H4 (cell line): Measurements from ENCODE around the gene RBM42. TPM values are rescaled to one million over a fixed set of nuclear protein-coding genes. Genes with fewer than 3 reads are reported as not detected.

ENCODE experiments used
- DNase-seq: peaks from one replicate; pipeline ENCODE4 v3.0.0-alpha.2; 2015; ENCODE audit warnings: low spot score
- total RNA-seq: library from RNA; depleted of rRNA; stranded (reverse); fragments of >200 nt; shearing (Covaris generic); gene quantifications from 2 replicates; pipeline ENCODE4 v1.2.3, GENCODE V29; 2014

Gene RBM42
- total RNA-seq, 1 experiment from 2014 or later, result 135 TPM

DNA sequence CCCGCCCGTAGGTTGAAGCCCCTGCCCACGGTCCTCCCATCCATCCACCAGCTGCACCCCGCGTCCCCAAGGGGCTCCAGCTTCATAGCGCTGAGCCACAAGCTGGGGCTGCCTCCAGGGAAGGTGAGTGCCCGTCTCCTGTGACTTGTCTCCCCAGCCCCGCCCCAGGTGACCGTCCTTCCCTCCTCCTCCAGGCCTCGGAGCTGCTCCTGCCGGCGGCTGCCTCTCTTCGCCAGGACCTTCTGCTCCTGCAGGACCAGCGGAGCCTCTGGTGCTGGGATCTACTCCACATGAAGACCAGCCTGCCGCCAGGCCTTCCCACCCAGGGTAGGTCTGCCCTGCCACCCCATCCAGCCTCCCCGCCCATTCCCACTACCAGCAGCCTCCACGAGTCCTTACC, 8.8 kb upstream of the RBM42 start:
- no peak for DNase-seq

GRCh38 chr19:35621708-35622107, 7.1 kb upstream of the RBM42 start:
- DNase-seq, result no peak

GRCh38 chr19:35622750-35623149, 6.1 kb upstream of the RBM42 start:
- no peak for DNase-seq

GRCh38 chr19:35623327-35624010, 5.4 kb upstream of the RBM42 start:
- no peak for DNase-seq

DNA sequence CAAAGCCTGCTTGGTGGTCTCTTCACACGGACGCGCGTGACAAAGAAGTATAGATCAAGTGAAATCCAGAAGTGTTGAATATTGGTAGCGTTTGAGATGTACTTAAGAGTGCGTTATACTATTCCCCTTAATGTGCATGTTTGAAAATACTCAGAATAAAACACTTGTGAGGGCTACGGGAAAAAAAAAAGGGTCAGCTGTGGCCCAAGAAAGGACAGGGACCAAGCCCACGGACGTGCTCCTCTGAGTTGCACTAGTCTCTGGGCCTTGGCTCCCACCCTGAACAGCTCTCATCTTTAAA, 622 bp upstream of the RBM42 start:
- DNase-seq, result no peak

GRCh38 chr19:35629332-35629633, 447 bp downstream of the RBM42 start:
- DNase-seq, result no peak

GRCh38 chr19:35633727-35634440, 5.0 kb downstream of the RBM42 start:
- DNase-seq, result no peak

DNA sequence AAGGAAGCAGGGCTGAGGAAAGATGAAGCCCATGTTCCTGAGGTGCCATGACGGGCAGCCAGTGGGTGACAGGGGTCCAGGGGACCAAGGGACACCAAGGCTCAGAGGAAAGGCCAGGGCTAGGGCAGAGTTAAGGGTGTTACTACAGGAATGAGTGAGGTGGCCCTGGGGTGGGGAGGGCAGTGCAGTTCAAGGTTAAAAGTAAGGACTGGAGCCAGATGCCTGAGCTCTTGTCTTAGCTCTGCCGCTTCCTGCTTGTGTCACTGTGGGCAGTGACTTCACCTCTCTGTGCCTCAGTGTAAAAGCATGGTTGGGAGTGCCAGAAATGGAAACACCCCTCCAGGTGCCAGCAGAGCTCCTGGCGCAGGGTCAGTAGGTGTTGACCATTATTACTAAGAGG, 7.8 kb downstream of the RBM42 start:
- no peak for DNase-seq

DNA sequence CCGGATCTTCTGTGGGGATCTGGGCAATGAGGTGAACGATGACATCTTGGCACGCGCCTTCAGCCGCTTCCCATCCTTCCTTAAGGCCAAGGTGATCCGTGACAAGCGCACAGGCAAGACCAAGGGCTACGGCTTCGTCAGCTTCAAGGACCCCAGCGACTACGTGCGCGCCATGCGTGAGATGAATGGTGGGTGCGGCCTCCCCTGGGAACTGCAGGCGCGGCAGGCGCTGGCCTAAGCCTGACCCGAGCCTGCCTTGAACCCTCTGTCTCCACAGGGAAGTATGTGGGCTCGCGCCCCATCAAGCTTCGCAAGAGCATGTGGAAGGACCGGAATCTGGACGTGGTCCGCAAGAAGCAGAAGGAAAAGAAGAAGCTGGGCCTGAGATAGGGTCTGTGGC, 8.3 kb downstream of the RBM42 start:
- DNase-seq, result no peak

DNA sequence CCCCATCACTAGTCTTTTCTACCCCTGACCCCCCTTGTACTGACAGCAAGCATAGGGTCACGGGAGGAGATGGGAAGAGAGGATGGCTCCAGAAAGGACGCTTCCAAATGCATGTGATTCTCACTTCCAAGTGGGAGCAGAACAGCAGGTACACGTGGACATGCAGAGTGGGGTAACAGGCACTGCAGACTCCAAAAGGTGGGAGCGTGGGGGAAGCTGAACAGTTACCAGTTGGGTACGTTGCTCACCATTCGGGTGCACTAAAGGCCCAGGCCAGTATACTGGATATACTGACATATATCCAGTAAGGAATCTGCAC, 10.4 kb downstream of the RBM42 start:
- DNase-seq, result no peak

DNA sequence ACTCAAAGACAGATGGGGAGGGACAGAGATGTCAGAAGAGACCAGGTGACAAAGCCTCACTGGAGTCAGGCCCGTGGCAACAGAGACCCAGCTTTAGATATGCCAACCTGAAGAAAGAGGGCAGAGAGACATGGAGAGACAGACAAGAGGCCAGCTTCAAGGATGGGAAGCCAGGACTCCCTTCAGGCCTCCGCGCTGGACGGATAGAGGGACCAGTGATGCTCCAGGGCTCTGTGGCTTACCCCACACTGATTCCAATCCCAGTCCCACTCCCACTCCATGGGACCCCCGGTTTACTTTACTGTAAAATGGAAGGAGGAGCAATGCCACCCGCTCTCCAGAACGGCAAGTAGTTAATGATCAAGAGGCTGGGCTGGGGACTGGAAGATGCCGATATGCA, 11.0 kb downstream of the RBM42 start:
- no peak for DNase-seq

DNA sequence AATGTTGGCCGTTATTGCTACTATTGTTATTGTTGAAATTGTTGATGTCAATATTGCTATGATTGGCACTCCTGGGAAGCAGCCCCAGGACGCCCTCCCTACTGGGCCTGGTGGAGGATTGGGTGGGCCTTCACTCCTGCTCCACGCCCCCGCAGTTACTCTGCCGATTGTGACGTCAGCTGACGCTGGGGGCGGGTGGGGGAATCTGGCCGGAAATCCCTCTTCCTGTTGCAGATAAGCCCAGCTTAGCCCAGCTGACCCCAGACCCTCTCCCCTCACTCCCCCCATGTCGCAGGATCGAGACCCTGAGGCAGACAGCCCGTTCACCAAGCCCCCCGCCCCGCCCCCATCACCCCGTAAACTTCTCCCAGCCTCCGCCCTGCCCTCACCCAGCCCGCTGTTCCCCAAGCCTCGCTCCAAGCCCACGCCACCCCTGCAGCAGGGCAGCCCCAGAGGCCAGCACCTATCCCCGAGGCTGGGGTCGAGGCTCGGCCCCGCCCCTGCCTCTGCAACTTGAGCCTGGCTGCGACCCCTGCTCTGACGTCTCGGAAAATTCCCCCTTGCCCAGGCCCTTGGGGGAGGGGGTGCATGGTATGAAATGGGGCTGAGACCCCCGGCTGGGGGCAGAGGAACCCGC, 12.8 kb downstream of the RBM42 start, which contains the start of gene ETV2:
Gene ETV2 (plus strand): TSS at position 231 of the 637 bp plus-strand sequence. CDS start 716 bp downstream, outside the sequence.
- no peak for DNase-seq

GRCh38 chr19:35642312-35642711, 13.5 kb downstream of the RBM42 start:
- no peak for DNase-seq

- no peak for DNase-seq
Measured at GRCh38 chr19:35642798-35643254, 14.0 kb downstream of the RBM42 start.

DNA sequence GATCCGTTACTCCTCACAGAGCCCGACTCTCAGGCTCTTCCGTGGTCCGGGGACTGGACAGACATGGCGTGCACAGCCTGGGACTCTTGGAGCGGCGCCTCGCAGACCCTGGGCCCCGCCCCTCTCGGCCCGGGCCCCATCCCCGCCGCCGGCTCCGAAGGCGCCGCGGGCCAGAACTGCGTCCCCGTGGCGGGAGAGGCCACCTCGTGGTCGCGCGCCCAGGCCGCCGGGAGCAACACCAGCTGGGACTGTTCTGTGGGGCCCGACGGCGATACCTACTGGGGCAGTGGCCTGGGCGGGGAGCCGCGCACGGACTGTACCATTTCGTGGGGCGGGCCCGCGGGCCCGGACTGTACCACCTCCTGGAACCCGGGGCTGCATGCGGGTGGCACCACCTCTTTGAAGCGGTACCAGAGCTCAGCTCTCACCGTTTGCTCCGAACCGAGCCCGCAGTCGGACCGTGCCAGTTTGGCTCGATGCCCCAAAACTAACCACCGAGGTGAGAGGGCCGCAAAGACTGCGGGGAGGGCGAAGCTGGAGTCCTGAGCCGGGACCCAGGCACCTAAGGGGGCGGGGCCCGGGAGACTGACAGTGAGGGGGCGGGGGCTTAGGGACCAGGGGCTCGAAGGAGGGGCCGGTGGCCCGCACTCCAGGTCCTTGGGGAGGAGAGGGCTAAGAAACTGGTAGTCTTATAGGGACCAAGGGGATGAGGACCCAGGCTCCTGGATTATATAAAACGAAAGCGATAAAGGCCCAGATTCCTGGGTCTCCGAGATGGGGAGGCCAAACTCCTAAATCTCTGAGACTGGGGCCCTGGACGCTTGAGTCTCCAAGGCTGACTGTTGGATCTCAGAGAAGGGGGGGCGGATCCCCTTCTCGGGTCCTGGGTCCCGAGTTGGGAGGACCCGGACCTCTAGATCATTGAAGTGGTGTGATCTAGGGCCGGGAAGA, 14.7 kb downstream of the RBM42 start:
- DNase-seq, result peak; percentile 88

DNA sequence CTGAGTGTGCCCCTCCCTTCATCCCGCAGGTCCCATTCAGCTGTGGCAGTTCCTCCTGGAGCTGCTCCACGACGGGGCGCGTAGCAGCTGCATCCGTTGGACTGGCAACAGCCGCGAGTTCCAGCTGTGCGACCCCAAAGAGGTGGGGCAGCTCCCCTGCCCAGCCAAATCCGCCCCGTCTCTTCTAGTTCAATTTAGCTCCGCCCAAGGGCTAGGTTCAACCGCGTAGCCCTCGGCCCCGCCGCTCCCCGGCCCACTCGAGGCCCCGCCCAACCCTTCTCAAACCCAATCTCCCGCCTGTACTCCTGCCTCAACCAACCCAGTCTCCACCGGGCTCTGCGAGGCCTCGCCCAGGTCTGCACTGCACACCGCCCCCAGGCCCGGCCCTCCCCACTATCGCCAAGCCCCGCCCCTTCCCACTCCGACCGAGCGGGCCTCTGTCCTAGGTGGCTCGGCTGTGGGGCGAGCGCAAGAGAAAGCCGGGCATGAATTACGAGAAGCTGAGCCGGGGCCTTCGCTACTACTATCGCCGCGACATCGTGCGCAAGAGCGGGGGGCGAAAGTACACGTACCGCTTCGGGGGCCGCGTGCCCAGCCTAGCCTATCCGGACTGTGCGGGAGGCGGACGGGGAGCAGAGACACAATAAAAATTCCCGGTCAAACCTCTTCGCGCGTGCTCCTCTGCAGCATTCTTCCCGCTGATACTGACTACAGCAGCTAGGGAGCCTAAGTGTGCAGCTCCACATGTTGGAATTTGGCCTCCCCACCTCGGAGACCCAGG, 15.6 kb downstream of the RBM42 start:
- peak; percentile 37 for DNase-seq

DNA sequence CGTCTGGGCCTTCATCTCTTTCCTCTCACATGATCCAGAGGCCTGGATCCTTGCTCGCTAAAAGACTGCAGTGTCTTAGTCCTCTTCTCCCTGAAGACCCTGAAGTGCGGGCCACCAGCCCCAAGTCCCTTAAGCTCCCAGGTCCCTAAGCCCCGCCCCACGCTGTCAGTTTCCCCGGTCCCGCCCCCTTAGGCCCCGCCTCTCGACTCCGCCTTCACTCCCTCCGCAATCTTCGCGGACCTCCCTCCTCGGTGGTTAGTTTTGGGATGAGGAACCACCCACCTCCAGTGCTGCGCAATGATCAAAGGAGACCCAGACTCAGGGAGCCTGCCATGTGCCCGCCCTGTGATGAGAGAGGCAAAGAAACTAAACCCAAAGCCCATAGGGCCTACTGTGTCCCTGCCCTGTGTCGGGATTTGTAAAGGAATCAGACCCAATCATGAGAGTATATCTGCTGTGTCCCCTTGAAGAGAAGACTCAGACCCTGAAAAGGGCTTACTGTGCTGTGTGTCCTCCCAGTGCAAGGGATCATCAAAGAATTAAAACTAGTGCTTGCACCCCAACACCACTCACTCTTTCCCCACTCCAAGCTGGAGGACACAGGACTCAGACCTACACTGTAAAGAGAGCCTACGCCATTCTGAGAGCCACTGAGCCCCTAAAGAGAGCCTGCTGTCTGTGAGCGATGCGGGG, 16.3 kb downstream of the RBM42 start:
- no peak for DNase-seq

- DNase-seq, result no peak
Measured at GRCh38 chr19:35645680-35646511, 17.1 kb downstream of the RBM42 start.

DNA sequence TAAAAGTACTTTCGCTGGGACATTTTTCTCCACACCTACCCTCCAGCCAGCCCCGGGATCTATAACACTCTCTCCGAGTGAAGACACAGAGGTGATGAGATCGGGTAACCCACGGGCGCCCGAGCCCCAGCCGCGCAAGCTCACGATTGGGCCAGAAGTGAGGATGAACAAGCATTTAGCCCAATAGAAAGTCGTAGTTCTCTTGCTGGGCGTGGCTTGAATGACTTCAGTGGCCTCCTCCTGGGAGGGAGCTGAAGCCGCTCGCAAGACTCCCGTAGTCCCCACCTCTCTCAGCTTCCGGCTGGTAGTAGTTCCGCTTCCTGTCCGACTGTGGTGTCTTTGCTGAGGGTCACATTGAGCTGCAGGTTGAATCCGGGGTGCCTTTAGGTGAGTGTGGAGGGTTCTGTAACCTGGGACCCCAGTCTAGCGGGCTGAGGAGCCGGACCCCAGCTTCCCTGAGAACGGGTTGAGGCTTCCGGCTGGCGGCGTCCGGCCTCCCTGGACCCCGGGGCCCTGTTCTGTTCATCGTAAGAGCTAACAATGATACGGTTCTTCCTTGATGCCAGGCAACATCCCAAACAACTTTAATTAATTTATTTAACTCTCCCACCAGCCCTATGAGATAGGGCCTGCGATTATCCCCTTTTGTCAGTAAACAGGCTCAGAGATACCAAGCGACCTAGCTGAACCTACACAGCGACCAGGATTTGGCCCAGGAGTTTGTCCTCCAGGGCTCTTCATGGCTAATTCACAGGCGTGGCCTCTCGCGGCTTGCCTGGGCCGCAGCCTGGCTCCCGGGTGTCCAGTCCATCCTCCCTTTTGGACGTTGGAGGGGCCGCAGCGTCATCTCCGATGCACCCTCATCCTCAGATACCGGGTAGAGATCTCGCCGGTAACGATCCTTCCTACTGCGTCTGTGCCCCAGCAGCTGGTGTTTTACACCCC, 19.5 kb downstream of the RBM42 start, which contains the start of gene COX6B1:
Gene COX6B1 (plus strand): TSS at position 307 of the 945 bp plus-strand sequence. CDS start 2,921 bp downstream, outside the sequence.
- DNase-seq, result peak; percentile 100
